IMR-90 (cell line): ENCODE measurements around the gene MEIS2. TPM values are rescaled to one million over a fixed set of nuclear protein-coding genes. Genes with fewer than 3 reads are reported as not detected.

Experiments
- ATAC-seq: fragments of 200-7000 bp; cut with Tn5 transposase; 2 replicates; pipeline ENCODE4 v1.9.1; 2020; ENCODE audit warnings: low read depth, mild to moderate bottlenecking, moderate library complexity
- BruUV-seq: library from RNA; stranded (reverse); fragments of 400-500 nt; replicated peaks from 2 replicates; lab custom pipeline; 2021; lab: Mats Ljungman, UMichigan
- CTCF ChIA-PET: fragments of 300-600 bp; formaldehyde crosslinking; extraction: SDS; loops from one replicate; lab custom pipeline; 2021; ENCODE audit warnings: antibody characterized with exemption; lab: Yijun Ruan, JAX
- POLR2A ChIA-PET: fragments of 300-600 bp; sonication (Branson Sonifier 250); formaldehyde crosslinking; loops from one replicate; lab custom pipeline; 2022; ENCODE audit warnings: antibody characterized with exemption; ENCODE audit not compliant: unreplicated experiment; lab: Charles Lee
- DNase-seq: peaks from one replicate; pipeline ENCODE4 v3.0.0; 2013
- H2AFZ ChIP-seq: replicated peaks from 2 replicates; pipeline ENCODE3; 2013; ENCODE audit warnings: low read length, mild to moderate bottlenecking; ENCODE audit not compliant: poor library complexity
- H2AK5ac ChIP-seq: 2 replicates; pipeline ENCODE4 v1.6.1; 2013; ENCODE audit warnings: low read depth, low read length, inconsistent platforms
- H2AK9ac ChIP-seq: replicated peaks from 2 replicates; pipeline ENCODE3; 2013; ENCODE audit warnings: mild to moderate bottlenecking, low read depth, low read length, moderate library complexity; ENCODE audit not compliant: poor library complexity
- H2BK120ac ChIP-seq: 2 replicates; pipeline ENCODE4 v1.6.1; 2013; ENCODE audit warnings: low read depth, low read length, inconsistent platforms
- H2BK15ac ChIP-seq: 3 replicates; pipeline ENCODE4 v1.6.1; 2013; ENCODE audit warnings: low read depth, low read length, inconsistent platforms
- H2BK20ac ChIP-seq: 2 replicates; pipeline ENCODE4 v1.6.1; 2013; ENCODE audit warnings: low read depth, mild to moderate bottlenecking, inconsistent platforms, low read length, moderate library complexity
- H2BK5ac ChIP-seq: 2 replicates; pipeline ENCODE4 v1.6.1; 2013; ENCODE audit warnings: mild to moderate bottlenecking, low read depth, low read length, inconsistent platforms; ENCODE audit not compliant: poor library complexity, severe bottlenecking
- H3K14ac ChIP-seq: replicated peaks from 2 replicates; pipeline ENCODE4 v1.6.1; 2013; ENCODE audit warnings: low read depth, low read length, inconsistent platforms
- H3K18ac ChIP-seq: 2 replicates; pipeline ENCODE4 v1.6.1; 2013; ENCODE audit warnings: low read depth, low read length, control low read depth
- H3K23ac ChIP-seq: 2 replicates; pipeline ENCODE4 v1.6.1; 2013; ENCODE audit warnings: low read depth, low read length, inconsistent platforms
- H3K27ac ChIP-seq: 2 replicates; pipeline ENCODE4 v1.5.1; 2013; ENCODE audit warnings: mild to moderate bottlenecking, control low read depth, low read length; ENCODE audit not compliant: insufficient read depth
- H3K27me3 ChIP-seq: 2 replicates; pipeline ENCODE4 v1.6.1; 2013; ENCODE audit warnings: low read length; ENCODE audit not compliant: control insufficient read depth, insufficient read depth
- H3K36me3 ChIP-seq: 2 replicates; pipeline ENCODE4 v1.6.1; 2013; ENCODE audit warnings: low read length, mixed read lengths; ENCODE audit not compliant: control insufficient read depth, insufficient read depth
- H3K4ac ChIP-seq: 2 replicates; pipeline ENCODE4 v1.6.1; 2013; ENCODE audit warnings: low read depth, low read length, inconsistent platforms
- H3K4me1 ChIP-seq: 2 replicates; pipeline ENCODE4 v1.6.1; 2013; ENCODE audit warnings: low read length, mixed read lengths; ENCODE audit not compliant: control insufficient read depth, insufficient read depth
- H3K4me2 ChIP-seq: 2 replicates; pipeline ENCODE4 v1.6.1; 2013; ENCODE audit warnings: low read depth, mild to moderate bottlenecking, control low read depth, low read length, moderate library complexity
- H3K4me3 ChIP-seq: 2 replicates; pipeline ENCODE4 v1.5.1; 2013; ENCODE audit warnings: low read depth, mild to moderate bottlenecking, control low read depth, low read length, moderate library complexity; ENCODE audit not compliant: insufficient read depth
- H3K56ac ChIP-seq: 2 replicates; pipeline ENCODE4 v1.6.1; 2013; ENCODE audit warnings: low read length, inconsistent platforms; ENCODE audit not compliant: insufficient read depth; ENCODE audit errors: extremely low read depth
- H3K79me1 ChIP-seq, 2 experiments: 2 replicates each; pipeline ENCODE4 v1.6.1; 2013; ENCODE audit warnings: low read length in 2 of 2, inconsistent platforms in 1 of 2, low read depth in 1 of 2
- H3K9ac ChIP-seq: 2 replicates; pipeline ENCODE4 v1.6.1; 2013; ENCODE audit warnings: low read depth, low read length, control low read depth
- H3K9me1 ChIP-seq: 2 replicates; pipeline ENCODE4 v1.6.1; 2013; ENCODE audit warnings: low read length, inconsistent platforms; ENCODE audit not compliant: insufficient read depth
- H3K9me3 ChIP-seq: 2 replicates; pipeline ENCODE4 v1.6.1; 2013; ENCODE audit warnings: low read length; ENCODE audit not compliant: control insufficient read depth, insufficient read depth
- H4K20me1 ChIP-seq: 2 replicates; pipeline ENCODE4 v1.6.1; 2013; ENCODE audit warnings: low read length, inconsistent platforms; ENCODE audit not compliant: insufficient read depth
- H4K5ac ChIP-seq: 2 replicates; pipeline ENCODE4 v1.6.1; 2013; ENCODE audit warnings: mild to moderate bottlenecking, low read depth, low read length, control low read depth
- H4K8ac ChIP-seq, 2 experiments: 2 replicates each; pipeline ENCODE4 v1.6.1; 2013; ENCODE audit warnings: low read depth in 2 of 2, low read length in 2 of 2, control low read depth in 1 of 2, inconsistent platforms in 1 of 2
- H4K91ac ChIP-seq: 2 replicates; pipeline ENCODE4 v1.6.1; 2013; ENCODE audit warnings: low read depth, low read length, inconsistent platforms; ENCODE audit not compliant: insufficient read depth
- BHLHE40 ChIP-seq: fragments of 150-350 bp; IDR thresholded peaks from 2 replicates; pipeline ENCODE4 v1.6.1; 2016; ENCODE audit warnings: mild to moderate bottlenecking, low read depth, low read length
- CEBPB ChIP-seq: IDR thresholded peaks from 2 replicates; pipeline ENCODE4 v1.6.1; 2012; ENCODE audit warnings: low read depth, low read length, improper control_type of control experiment
- CHD1 ChIP-seq: IDR thresholded peaks from 2 replicates; pipeline ENCODE4 v1.6.1; 2012; ENCODE audit warnings: low read depth, low read length, improper control_type of control experiment
- CTCF ChIP-seq: conservative IDR thresholded peaks from 2 replicates; pipeline ENCODE4 v1.5.1; 2012; ENCODE audit warnings: mild to moderate bottlenecking, low read depth, low read length, improper control_type of control experiment
- ELK1 ChIP-seq: fragments of 150-350 bp; IDR thresholded peaks from 2 replicates; pipeline ENCODE4 v1.6.1; 2016; ENCODE audit warnings: low read depth, mild to moderate bottlenecking, low read length, moderate library complexity, borderline replicate concordance
- MAFK ChIP-seq: IDR thresholded peaks from 2 replicates; pipeline ENCODE4 v1.6.1; 2012; ENCODE audit warnings: low read depth, low read length, improper control_type of control experiment
- MAZ ChIP-seq: IDR thresholded peaks from 2 replicates; pipeline ENCODE4 v1.6.1; 2012; ENCODE audit warnings: low read depth, mild to moderate bottlenecking, low read length, improper control_type of control experiment, moderate library complexity, borderline replicate concordance
- MXI1 ChIP-seq: IDR thresholded peaks from 2 replicates; pipeline ENCODE4 v1.6.1; 2012; ENCODE audit warnings: low read depth, mild to moderate bottlenecking, low read length, moderate library complexity, borderline replicate concordance
- POLR2A ChIP-seq: IDR thresholded peaks from 2 replicates; pipeline ENCODE4 v1.6.1; 2012; ENCODE audit warnings: mild to moderate bottlenecking, low read depth, low read length
- RAD21 ChIP-seq: IDR thresholded peaks from 2 replicates; pipeline ENCODE4 v1.6.1; 2012; ENCODE audit warnings: low read length, improper control_type of control experiment
- RCOR1 ChIP-seq: IDR thresholded peaks from 2 replicates; pipeline ENCODE4 v1.6.1; 2012; ENCODE audit warnings: mild to moderate bottlenecking, low read length, improper control_type of control experiment; ENCODE audit not compliant: insufficient replicate concordance
- RFX5 ChIP-seq: IDR thresholded peaks from 2 replicates; pipeline ENCODE4 v1.8.0; 2012; ENCODE audit warnings: low read depth, mild to moderate bottlenecking, low read length, moderate library complexity
- SMC3 ChIP-seq: fragments of 150-350 bp; IDR thresholded peaks from 2 replicates; pipeline ENCODE4 v1.6.1; 2016; ENCODE audit warnings: low read depth, mild to moderate bottlenecking, antibody characterized with exemption, low read length, moderate library complexity
- WGBS, 2 experiments: methylation state at CpG; one replicate each; pipeline versions ENCODE4 v1.1.5 to v1.1.7; 2013; ENCODE audit warnings: missing lambda C conversion rate in 2 of 2; ENCODE audit not compliant: insufficient read length in 1 of 2; ENCODE audit errors: extremely low coverage in 2 of 2; 5-methylcytosine and 5-hydroxymethylcytosine counted together
- dilution Hi-C: fragments of 300-500 bp; cut with HindIII; formaldehyde crosslinking; loops from one replicate; pipeline ENCODE4 v1.14.3; 2018; ENCODE audit warnings: low sequenced_read_pairs; ENCODE audit not compliant: unreplicated experiment
- in situ Hi-C: fragments of 300-500 bp; cut with MboI; formaldehyde crosslinking; loops from 3 replicates; pipeline ENCODE4 v1.14.3; 2019; ENCODE audit warnings: low sequenced_read_pairs, inconsistent platforms, mixed read lengths
- intact Hi-C: fragments of 100-400 bp; cut with micrococcal nuclease; formaldehyde crosslinking; loops from 2 replicates; pipeline ENCODE4 v1.10.0; 2022
- polyA plus RNA-seq, 3 experiments: library from polyadenylated mRNA; depleted of rRNA; stranded (reverse); fragments of >200 nt; gene quantifications; 2 replicates each; pipeline ENCODE4 v1.2.3, GENCODE V29; 2012; ENCODE audit warnings: low replicate concordance in 1 of 3
- total RNA-seq: library from RNA; depleted of rRNA; stranded (reverse); fragments of >200 nt; gene quantifications from 2 replicates; pipeline ENCODE4 v1.2.3, GENCODE V29; 2012

The MEIS2 gene
- total and polyA plus RNA-seq, 2 of the 4 experiments (the other 2 are of a cell fraction) = 70.1 to 71.3 TPM

- H2AK9ac ChIP-seq = no peak overlapping the region
- H3K23ac ChIP-seq = peak overlapping the region; percentile 52; the same call in 1 of the 2 replicates
- H2AK5ac ChIP-seq = no peak overlapping the region
- no peak overlapping the region for H3K27ac ChIP-seq
- no peak overlapping the region for H3K4me3 ChIP-seq
- peak overlapping the region in 1 of 2 experiments; percentile 19; a peak in 1 of 4 replicates for H4K8ac ChIP-seq
- no peak overlapping the region for H4K91ac ChIP-seq
- ChIA-PET CTCF (no interaction called here), POLR2A (interaction anchor here (0.6 kb wide), 1 partner anchor 52 kb away, joined by 3 read pairs; no protein-coding TSS in a partner anchor)
- H2BK120ac ChIP-seq = no peak overlapping the region
- intact Hi-C loops = no loop called here
- no peak overlapping the region for H2BK20ac ChIP-seq
- H2AFZ ChIP-seq = peak overlapping the region; percentile 37
- peak overlapping the region; percentile 13; the same call in 1 of the 2 replicates for H3K4ac ChIP-seq
- H3K9ac ChIP-seq = no peak overlapping the region
- H3K56ac ChIP-seq = no peak overlapping the region
- in situ Hi-C loops = loop anchor here (10.0 kb wide), 1 partner anchor 60 kb away; no protein-coding TSS in a partner anchor
- no peaks in the 10 kb centered on the region for H3K27me3 ChIP-seq
- peaks cover 30% of the 10 kb centered on the region for H3K9me1 ChIP-seq
- no peak for TF ChIP-seq SMC3
- no peak for TF ChIP-seq CEBPB
- TF ChIP-seq POLR2A = no peak
- TF ChIP-seq RAD21 = no peak
- TF ChIP-seq BHLHE40 = no peak
- TF ChIP-seq RCOR1 = no peak
- no peak for TF ChIP-seq CTCF
- TF ChIP-seq MAZ = no peak
- TF ChIP-seq CHD1 = no peak
- TF ChIP-seq RFX5 = no peak
- no peak for TF ChIP-seq MXI1
- TF ChIP-seq ELK1 = no peak
- no peak for TF ChIP-seq MAFK
- H3K36me3 ChIP-seq = peaks cover 7% of the 10 kb centered on the region
- H3K14ac ChIP-seq = peak overlapping the region; percentile 27; the same call in 1 of the 2 replicates
- no peak overlapping the region for H4K5ac ChIP-seq
- WGBS, 2 experiments = 33% methylated on average over 2 of the region's 10 CpGs; no CpG with 5 or more reads in 1 of the 2 experiments
- ATAC-seq = peak; percentile 55
- H3K9me3 ChIP-seq = no peaks in the 10 kb centered on the region
- dilution Hi-C loops = no loop called here
- H2BK5ac ChIP-seq = no peak overlapping the region
- no peak overlapping the region for H3K18ac ChIP-seq
- no TSS peak for BruUV-seq
- H3K79me1 ChIP-seq = peaks cover 18 to 50% of the 10 kb centered on the region in 2 experiments
- no peak overlapping the region for H2BK15ac ChIP-seq
- H3K4me2 ChIP-seq = no peak overlapping the region
- H4K20me1 ChIP-seq = peaks cover 26% of the 10 kb centered on the region; the same call in 1 of the 2 replicates
- DNase-seq = peak; percentile 66
- H3K4me1 ChIP-seq = peaks cover 17% of the 10 kb centered on the region
Observed at GRCh38 chr15:37034835-37035748, 65.3 kb downstream of the MEIS2 start.
